Fibroblast of skin of left biceps (primary cell): ENCODE measurements around the gene HMGA1.

Experiments used
- DNase-seq, 2 experiments: peaks; one replicate each; pipeline ENCODE4 v3.0.0-alpha.2; 2013; ENCODE audit warnings: low read depth in 2 of 2

HMGA1 gene

DNA sequence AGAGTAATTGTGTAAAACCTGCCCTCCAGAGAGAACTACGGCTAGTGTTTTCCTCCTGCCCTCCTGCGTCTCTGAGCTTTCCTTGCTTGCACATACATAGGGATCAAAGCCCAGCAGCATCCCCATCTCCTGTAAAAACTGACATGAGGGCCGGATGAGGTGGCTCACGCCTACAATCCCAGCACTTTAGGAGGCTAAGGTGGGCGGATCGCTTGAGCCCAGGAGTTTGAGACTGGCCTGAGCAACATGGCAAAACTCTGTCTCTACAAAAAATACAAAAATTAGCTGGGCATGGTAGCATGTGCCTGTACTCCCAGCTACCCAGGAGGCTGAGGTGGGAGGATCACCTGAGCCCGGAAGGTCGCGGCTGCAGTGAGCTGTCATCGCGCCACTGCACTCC, 52.5 kb downstream of the HMGA1 start:
- DNase-seq, result no peak

DNA sequence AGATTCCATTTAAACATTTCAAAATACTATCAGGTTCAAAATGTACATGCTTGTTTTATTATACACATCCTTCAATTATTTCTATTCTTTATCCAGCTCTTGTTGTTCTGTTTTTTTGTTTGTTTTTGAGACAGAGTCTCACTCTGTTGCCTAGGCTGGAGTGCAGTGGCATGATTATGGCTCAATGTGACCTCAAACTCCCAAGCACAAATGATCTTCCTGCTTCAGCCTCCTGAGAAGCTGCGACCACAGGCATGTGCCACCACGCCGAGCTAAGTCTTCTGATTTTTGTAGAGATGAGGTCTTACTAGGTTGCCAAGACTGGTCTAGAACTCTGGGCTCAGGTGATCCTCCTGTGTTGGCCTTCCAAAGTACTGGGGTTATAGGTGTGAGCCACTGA, 56.3 kb downstream of the HMGA1 start:
- no peak for DNase-seq

DNA sequence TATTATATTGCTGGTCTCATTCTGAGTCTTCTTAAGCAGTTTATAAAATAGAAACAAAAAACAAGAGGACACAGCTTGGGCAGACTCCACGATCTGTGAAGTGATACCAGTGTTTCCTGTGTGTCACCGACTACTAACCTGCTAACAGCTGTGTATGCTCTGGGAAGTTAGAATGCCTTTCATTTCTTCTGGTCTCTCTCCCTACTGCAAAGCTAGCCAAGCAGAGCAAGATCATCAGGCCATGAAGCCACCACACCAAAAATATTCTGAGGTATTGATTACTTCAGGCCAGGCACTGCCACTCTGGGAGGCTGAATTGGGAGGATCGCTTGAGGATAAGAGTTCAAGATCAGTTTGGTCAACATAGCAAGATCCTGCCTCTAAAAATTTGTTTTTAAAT, 59.0 kb downstream of the HMGA1 start:
- no peak for DNase-seq
